CD4-positive, CD25-positive, alpha-beta regulatory T cell (primary cell): ENCODE results near the gene DENND1A. TPM values are rescaled to one million over a fixed set of nuclear protein-coding genes. Genes with fewer than 3 reads are reported as not detected.

Source experiments
- ATAC-seq, 2 donors: fragments of 150-1000 bp; cut with Tn5 transposase; one replicate each; pipeline ENCODE4 v1.10.0; 2021; ENCODE audit warnings: low read depth in 2 of 2, moderate number of reproducible peaks in 2 of 2, moderate library complexity in 1 of 2
- DNase-seq, 3 donors: peaks; one replicate each; pipeline versions ENCODE4 v3.0.0 to v3.0.0-alpha.2; 2012 to 2022; ENCODE audit warnings: mixed read lengths in 1 of 3
- H3K27ac ChIP-seq: one replicate; pipeline ENCODE4 v1.7.0; 2013; ENCODE audit warnings: mild to moderate bottlenecking, low read length; ENCODE audit not compliant: insufficient read depth, poor library complexity, severe bottlenecking
- H3K27me3 ChIP-seq: one replicate; pipeline ENCODE4 v1.7.0; 2013; ENCODE audit warnings: low read length; ENCODE audit not compliant: control insufficient read depth, insufficient read depth
- H3K36me3 ChIP-seq: one replicate; pipeline ENCODE4 v1.7.0; 2013; ENCODE audit warnings: mild to moderate bottlenecking, low read length, moderate library complexity; ENCODE audit not compliant: control insufficient read depth, insufficient read depth
- H3K4me1 ChIP-seq: 2 replicates; pipeline ENCODE4 v1.7.0; 2013; ENCODE audit warnings: mild to moderate bottlenecking, low read length; ENCODE audit not compliant: insufficient read depth, control insufficient read depth, poor library complexity, severe bottlenecking
- H3K4me3 ChIP-seq: one replicate; pipeline ENCODE4 v1.7.0; 2013; ENCODE audit warnings: low read depth, mild to moderate bottlenecking, low read length, moderate library complexity
- H3K9me3 ChIP-seq, 2 experiments: 1 replicate in 1 of 2; 2 replicates in 1 of 2; pipeline ENCODE4 v1.7.0; 2013; ENCODE audit warnings: low read length in 2 of 2, mild to moderate bottlenecking in 1 of 2, moderate library complexity in 1 of 2; ENCODE audit not compliant: control insufficient read depth in 2 of 2
- H3K27ac Mint-ChIP-seq, 3 donors: one replicate each; pipeline ENCODE4 v1.8.0; 2020 to 2022; ENCODE audit warnings: mild to moderate bottlenecking in 3 of 3, mixed read lengths in 3 of 3, moderate library complexity in 2 of 3
- H3K27me3 Mint-ChIP-seq: one replicate; pipeline ENCODE4 v1.8.0; 2022; ENCODE audit warnings: mild to moderate bottlenecking, mixed read lengths
- H3K36me3 Mint-ChIP-seq: one replicate; pipeline ENCODE4 v1.8.0; 2020; ENCODE audit warnings: mixed read lengths
- H3K4me1 Mint-ChIP-seq, 4 donors: one replicate each; pipeline ENCODE4 v1.8.0; 2020 to 2022; ENCODE audit warnings: mixed read lengths in 4 of 4, mild to moderate bottlenecking in 1 of 4
- H3K4me3 Mint-ChIP-seq, 4 donors: one replicate each; pipeline ENCODE4 v1.8.0; 2020 to 2022; ENCODE audit warnings: mild to moderate bottlenecking in 4 of 4, mixed read lengths in 4 of 4, moderate library complexity in 3 of 4
- H3K9me3 Mint-ChIP-seq, 7 donors: one replicate each; pipeline ENCODE4 v1.8.0; 2020 to 2022; ENCODE audit warnings: mixed read lengths in 7 of 7, mild to moderate bottlenecking in 3 of 7, moderate library complexity in 2 of 7
- polyA plus RNA-seq, 4 donors: library from polyadenylated mRNA; unstranded; fragments of 300-500 nt; fragmentation: Illumina TruSeq; gene quantifications; one replicate each; pipeline ENCODE4 v1.2.3, GENCODE V29; 2021
- total RNA-seq: library from RNA; stranded (reverse); gene quantifications from one replicate; pipeline ENCODE4 v1.2.3, GENCODE V29; 2022

The DENND1A gene
- total and polyA plus RNA-seq, 5 donors from 2014 or later: 3.5 to 21.8 (median 4.7) TPM

DNA sequence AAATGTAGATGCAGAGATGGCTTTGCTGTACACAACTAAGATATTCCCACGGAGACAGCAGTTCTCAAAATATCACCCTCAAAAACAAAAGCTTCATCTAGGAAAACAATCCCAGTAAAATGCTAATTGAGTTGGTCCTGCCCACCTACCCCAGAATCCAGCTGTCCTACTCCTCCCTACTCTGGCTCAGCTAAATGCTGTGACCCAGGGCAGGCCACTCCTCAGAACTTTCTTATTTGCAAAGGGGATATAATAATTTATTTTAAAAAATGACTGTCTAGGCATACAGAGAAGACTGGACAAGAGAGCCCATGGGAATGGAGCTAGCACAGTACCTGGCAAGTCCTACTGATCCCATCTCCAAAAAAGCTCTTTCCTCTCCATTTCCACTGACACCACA is 411.6 kb downstream of the DENND1A start:
- H3K4me1 Mint-ChIP-seq: peaks cover 0 to 7% (median 0%) of the 10 kb centered on the region in 4 donors
- no peak overlapping the region for H3K27ac ChIP-seq
- H3K27ac Mint-ChIP-seq: no peak overlapping the region
- peaks cover 6% of the 10 kb centered on the region for H3K36me3 Mint-ChIP-seq
- no peaks in the 10 kb centered on the region for H3K27me3 ChIP-seq
- DNase-seq: no peak
- H3K36me3 ChIP-seq: no peaks in the 10 kb centered on the region
- no peaks in the 10 kb centered on the region for H3K4me1 ChIP-seq
- no peaks in the 10 kb centered on the region for H3K27me3 Mint-ChIP-seq
- no peaks in the 10 kb centered on the region for H3K9me3 ChIP-seq
- no peak for ATAC-seq
- H3K4me3 ChIP-seq: no peak overlapping the region
- no peaks in the 10 kb centered on the region for H3K9me3 Mint-ChIP-seq
- no peak overlapping the region for H3K4me3 Mint-ChIP-seq

DNA sequence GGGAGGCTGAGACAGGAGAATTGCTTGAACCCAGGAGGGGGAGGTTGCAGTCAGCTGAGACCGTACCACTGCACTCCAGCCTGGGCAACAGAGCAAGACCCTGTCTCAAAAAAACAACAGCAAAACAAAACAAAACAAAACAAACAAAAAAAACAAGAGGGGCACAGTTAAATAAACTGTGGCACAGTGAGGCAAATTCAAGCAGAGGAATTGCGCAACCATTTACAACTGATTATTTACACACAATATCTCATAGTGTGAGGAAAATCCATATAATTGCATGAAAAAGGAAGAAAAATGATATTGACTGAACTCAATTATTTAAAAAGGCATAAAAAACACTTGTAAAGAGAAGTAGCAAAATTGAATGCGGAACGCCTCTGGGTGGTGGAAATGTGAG is 412.4 kb downstream of the DENND1A start:
- Histone ChIP-seq H3K36me3 (no peaks in the 10 kb centered on the region), H3K27ac (no peak overlapping the region), H3K27me3 (no peaks in the 10 kb centered on the region), H3K9me3 (no peaks in the 10 kb centered on the region), H3K4me3 (no peak overlapping the region), H3K4me1 (no peaks in the 10 kb centered on the region)
- no peak for DNase-seq
- Mint-ChIP-seq H3K4me1 (peaks cover 0 to 7% (median 0%) of the 10 kb centered on the region in 4 donors), H3K27ac (no peak overlapping the region), H3K9me3 (peaks cover 0 to 1% (median 0%) of the 10 kb centered on the region in 7 donors), H3K27me3 (no peaks in the 10 kb centered on the region), H3K4me3 (no peak overlapping the region), H3K36me3 (peaks cover 6% of the 10 kb centered on the region)
- no peak for ATAC-seq

DNA sequence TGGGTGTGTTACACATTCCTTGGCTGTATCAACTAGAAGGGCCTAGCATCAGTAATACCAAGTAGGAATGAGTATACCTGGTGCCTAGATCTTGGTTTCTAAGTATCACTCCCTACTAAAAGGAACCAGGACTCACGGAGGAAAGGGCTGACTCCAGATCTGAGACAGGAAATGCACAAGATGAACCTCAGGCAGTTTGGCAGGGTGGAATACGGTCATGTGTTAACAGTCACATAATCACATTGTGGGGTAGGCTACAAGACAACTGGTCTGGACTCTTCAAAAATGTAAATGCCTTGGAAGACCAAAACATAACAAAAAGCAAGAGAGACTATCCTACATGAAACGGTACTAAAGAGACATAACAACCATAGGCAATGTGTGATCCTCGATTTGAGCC is 415.2 kb downstream of the DENND1A start:
- H3K9me3 ChIP-seq: no peaks in the 10 kb centered on the region
- peaks cover 0 to 1% (median 0%) of the 10 kb centered on the region in 7 donors for H3K9me3 Mint-ChIP-seq
- H3K36me3 Mint-ChIP-seq: peaks cover 12% of the 10 kb centered on the region
- no peak overlapping the region for H3K27ac Mint-ChIP-seq
- no peaks in the 10 kb centered on the region for H3K4me1 ChIP-seq
- H3K4me3 ChIP-seq: no peak overlapping the region
- H3K27me3 Mint-ChIP-seq: no peaks in the 10 kb centered on the region
- H3K27me3 ChIP-seq: no peaks in the 10 kb centered on the region
- no peak overlapping the region for H3K27ac ChIP-seq
- no peaks in the 10 kb centered on the region for H3K36me3 ChIP-seq
- no peak overlapping the region for H3K4me3 Mint-ChIP-seq
- H3K4me1 Mint-ChIP-seq: peaks cover 0 to 7% (median 0%) of the 10 kb centered on the region in 4 donors
- no peak for ATAC-seq
- DNase-seq: no peak

DNA sequence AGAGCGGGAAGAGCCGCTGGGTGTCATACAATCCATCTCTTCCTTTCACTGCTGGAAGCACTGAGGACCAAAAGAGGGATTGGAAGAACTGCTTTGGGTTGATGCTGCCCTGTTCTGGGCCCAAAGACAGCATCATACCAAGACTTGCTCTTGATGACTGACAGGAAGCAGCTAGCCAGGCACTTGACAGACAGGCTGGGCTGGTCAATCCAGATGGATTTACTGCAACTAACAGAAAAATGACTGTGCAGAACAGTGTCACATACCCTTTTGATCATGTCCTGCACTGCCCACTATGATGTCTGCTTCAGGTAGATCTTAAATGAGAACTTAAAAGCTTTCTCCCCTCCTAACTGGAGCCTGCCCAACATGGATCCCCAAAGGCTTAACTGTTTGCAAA is 416.4 kb downstream of the DENND1A start:
- Histone ChIP-seq H3K27ac (no peak overlapping the region), H3K27me3 (no peaks in the 10 kb centered on the region), H3K4me1 (no peaks in the 10 kb centered on the region), H3K9me3 (no peaks in the 10 kb centered on the region), H3K36me3 (no peaks in the 10 kb centered on the region), H3K4me3 (no peak overlapping the region)
- Mint-ChIP-seq H3K9me3 (peaks cover 0 to 1% (median 0%) of the 10 kb centered on the region in 7 donors), H3K4me3 (no peak overlapping the region), H3K4me1 (peaks cover 0 to 7% (median 0%) of the 10 kb centered on the region in 4 donors), H3K36me3 (peaks cover 12% of the 10 kb centered on the region), H3K27me3 (no peaks in the 10 kb centered on the region), H3K27ac (peak overlapping the region in 1 of 3 donors; percentile 7)
- DNase-seq: no peak
- no peak for ATAC-seq

DNA sequence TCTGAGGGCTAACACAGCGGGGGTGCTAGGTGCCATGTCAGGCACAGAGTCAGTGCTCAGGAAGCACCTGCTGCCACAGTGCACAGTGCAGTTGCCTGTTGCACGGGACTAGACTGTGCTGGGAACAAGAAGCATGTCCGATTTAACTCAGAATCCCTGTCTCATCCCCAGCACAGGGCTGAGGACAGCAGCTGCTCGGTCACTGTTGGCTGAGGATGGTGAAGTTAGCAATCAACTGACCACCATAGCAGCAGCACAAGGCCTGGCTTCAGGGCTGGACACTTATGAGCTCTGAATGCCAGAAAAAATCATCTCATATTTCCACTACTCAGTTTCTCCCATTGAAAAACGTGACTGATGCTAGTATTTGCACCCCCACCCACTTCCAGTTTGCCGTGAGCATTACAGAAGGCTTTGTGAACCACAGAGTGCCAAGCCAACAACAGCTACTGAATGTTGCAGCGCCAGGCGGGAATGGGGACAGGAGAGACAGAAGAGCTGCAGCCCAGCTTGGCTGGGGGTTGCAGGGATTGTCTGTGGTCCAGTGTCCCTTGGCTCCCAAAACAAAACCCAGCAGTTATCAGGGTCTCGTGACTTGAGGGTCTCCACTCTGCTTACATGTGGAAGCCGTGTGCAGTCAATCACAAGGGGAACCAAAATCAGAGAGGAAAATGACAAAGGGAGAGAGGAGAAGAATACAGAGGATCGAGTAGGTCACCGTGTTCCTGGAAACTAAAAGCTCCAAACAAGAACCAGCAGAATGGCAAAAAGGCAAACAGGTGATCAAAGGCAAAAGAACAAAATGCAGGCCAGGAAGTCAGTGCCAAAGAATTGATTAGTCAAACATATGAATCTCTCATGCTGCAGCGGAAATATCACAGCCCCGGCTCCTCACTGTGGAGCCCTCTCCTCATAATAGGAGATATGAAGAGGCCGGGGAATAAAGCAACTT is 418.3 kb downstream of the DENND1A start:
- no peaks in the 10 kb centered on the region for H3K9me3 ChIP-seq
- Mint-ChIP-seq H3K27me3 (no peaks in the 10 kb centered on the region), H3K27ac (peak overlapping the region in 1 of 3 donors; percentile 4), H3K4me3 (no peak overlapping the region), H3K9me3 (peaks cover 0 to 1% (median 0%) of the 10 kb centered on the region in 7 donors), H3K4me1 (peaks cover 0 to 7% (median 0%) of the 10 kb centered on the region in 4 donors), H3K36me3 (peaks cover 12% of the 10 kb centered on the region)
- DNase-seq: no peak
- no peak overlapping the region for H3K27ac ChIP-seq
- H3K36me3 ChIP-seq: no peaks in the 10 kb centered on the region
- ATAC-seq: no peak
- H3K27me3 ChIP-seq: no peaks in the 10 kb centered on the region
- no peaks in the 10 kb centered on the region for H3K4me1 ChIP-seq
- H3K4me3 ChIP-seq: no peak overlapping the region

DNA sequence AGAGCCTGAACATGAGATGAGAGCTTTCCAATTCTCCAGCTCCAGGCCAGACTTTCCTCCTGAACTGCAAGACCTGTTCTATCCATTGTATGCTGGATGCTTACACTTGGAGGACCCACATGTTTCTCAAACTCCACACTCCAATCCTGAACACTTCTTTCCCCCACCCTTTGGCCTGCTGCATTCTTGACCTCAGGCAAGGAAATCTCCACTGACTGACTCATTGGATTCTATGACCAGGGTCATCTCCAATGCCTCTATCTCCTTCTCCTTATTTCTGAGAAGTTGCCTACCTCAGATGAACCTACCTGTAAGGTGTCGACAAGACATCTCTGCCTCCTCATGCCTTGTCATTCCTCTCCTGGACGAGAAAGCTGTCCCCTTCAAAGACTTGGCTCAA is 420.3 kb downstream of the DENND1A start:
- Histone ChIP-seq H3K9me3 (no peaks in the 10 kb centered on the region), H3K4me3 (no peak overlapping the region), H3K4me1 (no peaks in the 10 kb centered on the region), H3K36me3 (no peaks in the 10 kb centered on the region), H3K27ac (no peak overlapping the region), H3K27me3 (no peaks in the 10 kb centered on the region)
- Mint-ChIP-seq H3K27ac (peak overlapping the region in 1 of 3 donors; percentile 32), H3K36me3 (peaks cover 6% of the 10 kb centered on the region), H3K9me3 (peaks cover 0 to 1% (median 0%) of the 10 kb centered on the region in 7 donors), H3K4me1 (peaks cover 0 to 7% (median 0%) of the 10 kb centered on the region in 4 donors), H3K4me3 (no peak overlapping the region), H3K27me3 (no peaks in the 10 kb centered on the region)
- DNase-seq (no peak), ATAC-seq (no peak)

DNA sequence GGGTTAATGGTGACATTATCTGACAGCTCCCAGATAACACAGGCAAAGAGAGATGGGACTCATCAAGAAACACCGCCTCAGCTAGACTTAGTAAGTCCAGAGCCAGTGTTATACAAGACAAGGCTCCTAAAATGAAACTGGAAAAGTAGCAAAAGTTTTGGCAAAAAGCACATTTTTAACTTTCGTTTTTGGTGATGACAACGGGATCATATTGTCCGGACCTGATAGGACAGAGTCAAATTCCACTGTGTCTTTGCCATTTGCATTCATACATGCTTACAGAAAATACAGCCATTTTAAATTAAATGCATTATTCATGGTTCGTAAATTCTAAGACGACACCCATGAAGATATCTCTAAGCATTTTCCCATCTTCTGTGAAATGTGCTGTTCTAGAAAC is 421.9 kb downstream of the DENND1A start:
- Histone ChIP-seq H3K9me3 (no peaks in the 10 kb centered on the region), H3K27ac (no peak overlapping the region), H3K4me3 (no peak overlapping the region), H3K27me3 (no peaks in the 10 kb centered on the region), H3K4me1 (no peaks in the 10 kb centered on the region), H3K36me3 (no peaks in the 10 kb centered on the region)
- Mint-ChIP-seq H3K27ac (no peak overlapping the region), H3K4me3 (no peak overlapping the region), H3K4me1 (peaks cover 0 to 3% (median 0%) of the 10 kb centered on the region in 4 donors), H3K36me3 (peaks cover 13% of the 10 kb centered on the region), H3K9me3 (peaks cover 0 to 1% (median 0%) of the 10 kb centered on the region in 7 donors), H3K27me3 (no peaks in the 10 kb centered on the region)
- DNase-seq (no peak), ATAC-seq (no peak)
